GM12892 (cell line): ENCODE results near the gene C2CD5.

ENCODE experiments used
- POLR2A ChIP-seq: IDR thresholded peaks from 2 replicates; pipeline ENCODE4 v1.6.1; 2011; ENCODE audit warnings: low read depth, low read length, control low read depth
- TAF1 ChIP-seq: IDR thresholded peaks from 2 replicates; pipeline ENCODE4 v1.6.1; 2011; ENCODE audit warnings: low read depth, mild to moderate bottlenecking, control low read depth, low read length, borderline replicate concordance

GRCh38 chr12:22533155-22533554 lies 11.2 kb downstream of the C2CD5 start:
- TF ChIP-seq POLR2A (no peak), TAF1 (no peak)
